GM21367 (cell line): ENCODE data around the gene ADCY9.
"Not testable (repeated sequence)": the region's sequence is repeated elsewhere in the genome, so short reads cannot be mapped to it uniquely, and the experiment has no call there.

ENCODE experiments used
- ATAC-seq: cut with Tn5 transposase; IDR thresholded peaks from one replicate; pipeline ENCODE4 v1.9.1; 2021; ENCODE audit not compliant: unreplicated experiment

Gene ADCY9

DNA sequence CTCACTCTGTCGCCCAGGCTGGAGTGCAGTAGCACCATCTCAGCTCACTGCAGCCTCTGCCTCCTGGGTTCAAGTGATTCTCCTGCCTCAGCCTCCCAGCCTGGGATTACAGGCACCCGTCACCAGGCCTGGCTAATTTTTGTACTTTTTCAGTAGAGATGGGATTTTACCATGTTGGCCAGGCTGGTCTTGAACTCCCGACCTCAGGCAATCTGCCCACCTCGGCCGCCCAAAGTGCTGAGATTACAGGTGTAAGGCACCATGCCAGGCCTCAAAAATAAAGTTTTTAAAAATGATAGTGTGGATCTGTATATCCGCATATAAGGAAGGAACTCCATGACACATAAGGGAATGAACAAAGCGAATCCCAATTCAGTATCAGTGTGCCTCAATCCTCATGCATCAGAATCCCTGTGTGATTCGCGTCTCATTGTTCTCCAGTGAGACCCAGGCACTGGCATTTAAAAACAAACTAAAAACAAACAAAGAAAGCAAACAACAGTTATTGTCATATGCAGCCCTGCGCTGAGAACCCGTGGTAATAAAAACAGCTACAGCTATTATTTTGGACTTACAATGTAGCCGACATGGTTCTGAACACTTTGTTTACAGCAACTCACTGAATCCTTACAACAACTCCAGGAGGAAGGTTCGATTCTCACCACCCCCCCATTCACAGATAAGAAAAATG is 181.6 kb downstream of the ADCY9 start:
- ATAC-seq, result no peak

DNA sequence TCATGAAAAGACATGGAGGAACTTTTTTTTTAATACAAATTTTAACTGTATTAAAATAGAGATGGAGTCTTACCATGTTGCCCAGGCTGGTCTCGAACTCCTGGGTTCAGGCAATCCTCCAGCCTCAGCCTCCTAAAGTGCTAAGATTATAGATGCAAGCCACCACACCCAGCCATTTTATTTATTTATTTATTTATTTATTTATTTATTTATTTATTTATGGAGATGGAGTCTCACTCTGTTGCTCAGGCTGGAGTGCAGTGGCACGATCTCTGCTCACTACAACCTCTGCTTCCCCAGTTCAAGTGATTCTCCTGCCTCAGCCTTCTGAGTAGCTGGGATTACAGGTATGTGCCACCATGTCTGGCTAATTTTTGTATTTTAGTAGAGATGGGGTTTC is 189.1 kb downstream of the ADCY9 start:
- not testable (repeated sequence) for ATAC-seq

DNA sequence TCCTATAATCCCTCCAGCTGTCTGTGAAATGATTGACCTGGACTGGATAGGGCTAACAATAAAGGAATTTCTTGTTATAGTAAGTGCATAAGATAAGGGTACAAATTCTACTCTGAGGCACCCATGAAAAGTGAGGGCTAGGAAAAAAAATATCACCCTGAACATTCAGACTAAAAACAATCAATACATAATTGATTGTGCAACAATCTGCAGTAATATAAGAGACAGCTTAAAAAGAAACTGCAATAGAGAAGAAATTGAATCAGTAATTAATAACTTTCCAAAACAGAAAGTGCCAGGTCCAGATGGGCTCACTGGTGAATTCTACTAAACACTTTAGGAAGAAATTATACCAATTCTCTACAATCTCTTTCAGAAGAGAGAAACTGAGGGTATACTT is 191.5 kb downstream of the ADCY9 start:
- ATAC-seq, result no peak

DNA sequence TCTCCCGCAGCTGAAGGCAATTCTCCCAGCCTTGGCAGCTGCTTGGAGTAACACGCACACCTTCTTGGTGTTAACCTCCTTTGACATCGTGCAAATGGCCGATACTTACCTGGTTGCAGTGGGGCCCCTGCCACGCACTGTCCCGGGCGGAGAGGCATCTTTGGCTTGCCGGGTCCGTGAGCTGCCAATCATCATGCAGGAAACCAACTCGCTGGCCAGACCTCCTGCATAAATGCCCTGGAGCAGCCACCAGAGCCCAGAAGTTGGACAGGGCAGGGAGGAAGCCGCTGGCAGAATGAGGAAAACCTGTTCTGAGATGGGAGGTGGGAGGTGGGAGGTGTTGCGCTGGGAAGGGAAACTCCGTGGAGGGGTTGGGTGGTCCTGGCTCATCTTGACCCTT is 194.0 kb downstream of the ADCY9 start:
- ATAC-seq, result no peak

DNA sequence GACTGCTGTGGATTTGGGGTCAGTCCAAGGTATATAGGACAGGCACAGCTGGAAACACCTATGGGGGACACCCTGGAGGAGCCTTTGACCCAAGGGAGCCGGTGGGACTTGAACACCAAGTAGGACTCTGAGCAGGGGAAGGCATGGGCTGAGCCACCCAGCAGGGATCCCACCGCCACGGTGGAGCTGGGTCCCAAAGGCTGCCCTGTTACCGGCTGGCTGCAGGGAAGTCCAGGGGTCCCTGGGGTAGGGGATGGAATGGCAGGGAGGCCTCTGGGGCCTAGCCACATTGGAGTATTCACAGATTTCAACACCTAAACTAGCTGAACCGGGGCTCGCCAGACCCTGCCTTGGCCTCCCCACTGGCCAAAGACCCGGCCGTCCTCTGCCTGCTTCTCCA is 196.0 kb downstream of the ADCY9 start:
- ATAC-seq, result no peak

DNA sequence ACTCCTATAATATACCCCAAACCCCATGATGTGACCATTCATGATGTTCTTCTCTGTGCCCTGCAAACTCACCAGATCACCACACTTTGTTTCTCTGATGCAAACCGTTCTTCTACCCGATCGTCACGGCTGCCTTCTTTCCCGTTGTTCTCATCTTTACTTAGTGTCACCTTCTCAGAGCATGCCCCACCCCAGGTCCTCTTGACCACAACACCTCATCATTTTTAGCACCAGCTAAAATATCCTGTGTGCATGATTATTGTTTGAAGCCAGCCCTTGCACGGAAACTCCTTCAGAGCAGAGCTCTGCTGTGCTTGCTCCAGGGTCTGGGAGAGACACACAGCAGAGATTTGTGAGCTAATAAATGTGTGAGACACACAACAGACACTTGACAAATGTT is 196.8 kb downstream of the ADCY9 start:
- no peak for ATAC-seq

DNA sequence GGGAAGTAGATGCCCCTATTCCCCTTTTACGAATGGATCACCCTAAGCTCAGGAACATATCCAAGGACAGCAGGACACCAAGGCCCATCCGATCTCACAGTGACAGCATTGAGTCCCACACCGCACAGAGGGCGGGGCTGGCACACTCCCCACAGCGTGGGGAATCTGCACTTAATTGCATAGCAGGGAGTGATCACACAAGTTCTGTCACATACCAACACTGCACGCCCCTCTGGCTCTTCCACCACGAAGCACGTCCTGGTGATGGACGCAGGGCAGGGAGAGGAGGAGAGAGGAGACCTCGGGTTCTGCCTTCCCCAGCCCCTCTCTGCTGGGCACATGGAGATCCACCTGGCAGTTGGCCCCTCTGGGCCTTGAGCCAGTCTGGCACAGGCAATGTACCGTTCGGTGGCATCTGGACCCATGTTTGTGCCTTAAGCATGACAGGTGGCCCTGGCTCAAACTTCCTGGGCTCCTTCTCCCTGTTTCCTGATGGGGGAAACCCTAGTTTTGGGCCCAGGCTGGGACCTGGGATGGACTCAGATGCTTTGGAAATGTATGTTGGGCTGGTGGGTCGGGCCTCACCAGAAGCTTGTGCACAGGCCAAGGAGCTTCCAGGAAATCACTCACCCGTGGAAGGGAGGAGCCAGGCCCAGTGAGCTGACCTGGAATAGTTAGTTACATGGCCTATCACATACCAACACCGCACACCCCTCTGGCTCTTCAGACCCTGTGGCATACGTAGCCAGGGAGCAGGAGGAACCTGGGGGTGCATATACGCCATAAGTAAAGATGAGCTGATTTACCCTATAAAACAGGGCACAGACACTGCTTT is 200.6 kb downstream of the ADCY9 start:
- ATAC-seq, result no peak

DNA sequence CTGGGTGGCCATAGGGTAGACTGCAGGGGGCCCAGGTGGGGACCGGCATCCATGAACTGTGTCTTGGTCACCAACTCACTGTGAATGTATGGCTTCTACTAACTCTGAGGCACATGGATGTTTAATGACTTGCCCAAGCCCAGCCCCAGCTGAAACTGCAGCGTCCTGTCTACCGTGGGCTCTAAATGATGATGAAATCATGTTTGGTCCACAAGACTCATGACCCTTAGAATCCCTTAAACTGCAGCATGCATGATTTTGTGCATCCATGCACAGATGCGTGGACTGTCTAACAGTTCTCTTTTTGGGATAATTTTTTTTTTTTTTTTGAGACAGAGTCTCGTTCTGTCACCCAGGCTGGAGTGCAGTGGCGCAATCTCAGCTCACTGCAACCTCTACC is 203.3 kb downstream of the ADCY9 start:
- no peak for ATAC-seq
